ENCODE results near the gene MAP3K4. TPM values are rescaled to one million over a fixed set of nuclear protein-coding genes. Genes with fewer than 3 reads are reported as not detected.

The MAP3K4 gene
- total and polyA plus RNA-seq, 2 of the 8 experiments (the other 6 are each of a cell fraction or from before 2014, with no cell fraction given), result 16.6 to 51.6 TPM

DNA sequence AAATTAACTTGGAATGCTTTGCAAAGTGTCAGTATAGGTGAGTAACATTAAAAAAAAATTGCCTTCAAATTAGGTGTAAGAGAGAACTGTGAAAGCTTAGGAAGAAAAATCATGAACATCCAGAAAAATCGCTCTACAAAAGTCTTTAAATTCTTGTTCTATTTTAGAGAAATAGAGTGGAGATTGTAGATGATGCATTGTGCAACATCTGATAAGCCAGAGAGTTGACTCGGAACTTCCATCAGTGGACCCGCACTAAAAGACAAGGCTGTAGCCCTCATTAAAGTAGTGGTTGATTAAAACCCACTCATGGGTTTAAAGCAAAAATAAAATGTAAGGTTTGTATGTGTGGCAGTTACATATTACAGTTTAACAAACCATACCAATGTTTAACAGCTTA is 35.8 kb downstream of the MAP3K4 start:
- CTCF ChIA-PET (ENCODE audit: partially characterized antibody), result interaction anchor here (0.6 to 1.2 kb wide), 2 partner anchors 34 to 166 kb away, joined by 3 read pairs; no protein-coding TSS in a partner anchor
- no peak for DNase-seq (ENCODE audit: low read depth in 1 of 2, low spot score in 2 of 2)

More for the DNA sequence above, 35.8 kb downstream of the MAP3K4 start:
- H3K79me1 ChIP-seq (ENCODE audit: low read depth, low read length), result no peaks in the 10 kb centered on the region; the same call in 1 of the 2 replicates
- no peak overlapping the region for H2BK15ac ChIP-seq (ENCODE audit: low read length)
- H3K27me3 ChIP-seq (replicated peaks in 1 of 4; ENCODE audit: control insufficient read depth in 3 of 4, extremely low read depth in 1 of 4, insufficient read depth in 3 of 4, low read length in 3 of 4), result no peaks in the 10 kb centered on the region
- H3K9ac ChIP-seq (replicated peaks in 1 of 4; ENCODE audit: extremely low read depth in 1 of 4, low read depth in 3 of 4, low read length in 3 of 4), result no peak overlapping the region
- peaks cover 0 to 72% of the 10 kb centered on the region in 2 experiments; a peak in 3 of 4 replicates for H3K79me2 ChIP-seq (ENCODE audit: control insufficient read depth in 1 of 2, insufficient read depth in 2 of 2, low read length in 2 of 2)
- H4K8ac ChIP-seq (ENCODE audit: extremely low read depth, insufficient read depth, low read length), result no peak overlapping the region
- H2AFZ ChIP-seq (ENCODE audit: low read length), result no peak overlapping the region
- H3K14ac ChIP-seq (ENCODE audit: insufficient read length), result no peak overlapping the region
- H3K18ac ChIP-seq (ENCODE audit: extremely low read depth, low read length), result no peak overlapping the region
- H2BK12ac ChIP-seq (ENCODE audit: low read depth, low read length), result no peak overlapping the region
- no peak overlapping the region for H3K4me3 ChIP-seq (ENCODE audit: extremely low read depth in 1 of 4, insufficient read depth in 2 of 4, low read depth in 3 of 4, low read length in 4 of 4)
- H3K36me3 ChIP-seq (ENCODE audit: control insufficient read depth in 2 of 4, insufficient read depth in 4 of 4, low read length in 3 of 4), result no peaks in the 10 kb centered on the region
- no peak overlapping the region for H3K23ac ChIP-seq (ENCODE audit: insufficient read length)
- H2BK20ac ChIP-seq (ENCODE audit: low read length), result no peak overlapping the region
- H3K4me2 ChIP-seq (ENCODE audit: insufficient read depth in 1 of 2, low read depth in 2 of 2, low read length in 2 of 2), result no peak overlapping the region
- H4K91ac ChIP-seq (replicated peaks; ENCODE audit: insufficient read length, low read length), result no peak overlapping the region
- FAIRE-seq, result no peak
- H3K27ac ChIP-seq (ENCODE audit: low read depth, low read length), result no peak overlapping the region
- H3K56ac ChIP-seq (replicated peaks; ENCODE audit: insufficient read length, low read depth, low read length), result no peak overlapping the region
- H4K5ac ChIP-seq (ENCODE audit: insufficient read length, low read depth, low read length), result no peak overlapping the region
- 93% methylated on average over 3 of the region's 3 CpGs; no CpG with 5 or more reads in 1 of the 2 experiments for WGBS, 2 experiments (ENCODE audit: extremely low coverage in 1 of 2, insufficient coverage in 1 of 2, insufficient read length in 1 of 2, insufficient replicate concordance in 2 of 2, low coverage in 1 of 2, low lambda C conversion rate in 2 of 2, missing lambda C conversion rate in 1 of 2)
- no peaks in the 10 kb centered on the region for H3K9me3 ChIP-seq (ENCODE audit: insufficient read depth in 2 of 2, low read depth in 1 of 2, low read length in 1 of 2)
- H4K20me1 ChIP-seq (replicated peaks in 1 of 2; ENCODE audit: control insufficient read depth in 1 of 2, insufficient read depth in 2 of 2, low read length in 2 of 2), result peaks cover 0 to 2% of the 10 kb centered on the region in 2 experiments
- H3K23me2 ChIP-seq (ENCODE audit: low read depth, low read length), result no peaks in the 10 kb centered on the region
- TF ChIP-seq RAD21 (IDR thresholded peaks at IDR 0.05 in 1 of 2, conservative IDR thresholded peaks at IDR 0.05 in 1 of 2; ENCODE audit: low read depth in 2 of 2, low read length in 2 of 2) (no peak), SAP30 (IDR thresholded peaks at IDR 0.05; ENCODE audit: insufficient read depth, insufficient replicate concordance, low read length) (no peak), ASH2L (IDR thresholded peaks at IDR 0.05; ENCODE audit: low read length) (no peak), MAX (IDR thresholded peaks at IDR 0.05) (no peak), USF2 (IDR thresholded peaks at IDR 0.05; ENCODE audit: low read length) (no peak), RNF2 (IDR thresholded peaks at IDR 0.05; ENCODE audit: borderline replicate concordance, low read depth, low read length, missing control alignments, poor library complexity, severe bottlenecking) (no peak), YY1 (IDR thresholded peaks at IDR 0.05; ENCODE audit: low read depth, low read length) (no peak), POLR2A (IDR thresholded peaks at IDR 0.05; ENCODE audit: control extremely low read depth in 1 of 2, low read depth in 2 of 2, low read length in 2 of 2) (no peak), BCL11A (IDR thresholded peaks at IDR 0.05; ENCODE audit: low read depth in 2 of 2, low read length in 2 of 2) (no peak), POU5F1 (IDR thresholded peaks at IDR 0.05; ENCODE audit: low read depth, low read length) (no peak), POLR2AphosphoS5 (IDR thresholded peaks at IDR 0.05; ENCODE audit: low read depth, low read length) (no peak)
- H2BK120ac ChIP-seq (replicated peaks; ENCODE audit: low read depth, low read length), result no peak overlapping the region
- POLR2A ChIA-PET (ENCODE audit: partially characterized antibody), result interaction anchor here (0.7 kb wide), 1 partner anchor 71 kb away, joined by 3 read pairs; no protein-coding TSS in a partner anchor
- no peaks in the 10 kb centered on the region for H3K4me1 ChIP-seq (replicated peaks in 1 of 4; ENCODE audit: control insufficient read depth in 3 of 4, insufficient read depth in 4 of 4, low read length in 3 of 4)
- H2AK5ac ChIP-seq (ENCODE audit: low read depth, low read length), result no peak overlapping the region
- H2BK5ac ChIP-seq (ENCODE audit: low read depth, low read length), result no peak overlapping the region
- no peak overlapping the region for H3K4ac ChIP-seq (replicated peaks; ENCODE audit: insufficient read length, low read depth, low read length)
